ENCODE results near the gene ISOC1.

- TF ChIP-seq CTCF (IDR thresholded peaks at IDR 0.05) (no peak), REST (IDR thresholded peaks at IDR 0.05; ENCODE audit: insufficient read depth in 1 of 2, low read depth in 2 of 2, low read length in 1 of 2) (no peak), TCF7L2 (IDR thresholded peaks at IDR 0.05; ENCODE audit: low read depth, low read length) (no peak), SIN3A (IDR thresholded peaks at IDR 0.05; ENCODE audit: borderline replicate concordance, insufficient read depth, low read depth, low read length) (no peak)
Observed at GRCh38 chr5:129063483-129064113, 31.0 kb upstream of the ISOC1 start.
